SU-DHL-6 (cell line): ENCODE data around the gene DDX41.

Experiments
- H2AFZ ChIP-seq: fragments of 200-600 bp; sonication (generic); 2 replicates; pipeline ENCODE4 v1.6.1; 2014; ENCODE audit warnings: low read depth, mild to moderate bottlenecking, moderate library complexity, mixed read lengths, antibody characterized with exemption, low read length; ENCODE audit not compliant: severe bottlenecking
- H3F3A ChIP-seq: fragments of 200-600 bp; shearing (Covaris generic); 2 replicates; pipeline ENCODE4 v1.6.0; 2016; ENCODE audit warnings: antibody characterized with exemption, mild to moderate bottlenecking; ENCODE audit not compliant: insufficient read depth
- H3K27ac ChIP-seq: fragments of 200-600 bp; sonication (generic); 2 replicates; pipeline ENCODE4 v1.5.1; 2016; ENCODE audit warnings: low read depth, mild to moderate bottlenecking, low read length, moderate library complexity, mixed read lengths
- H3K27me3 ChIP-seq: fragments of 200-600 bp; sonication (generic), shearing (Covaris generic); 2 replicates; pipeline ENCODE4 v1.6.0; 2014; ENCODE audit warnings: mild to moderate bottlenecking, low read length
- H3K36me3 ChIP-seq: fragments of 200-600 bp; sonication (generic); 2 replicates; pipeline ENCODE4 v1.6.1; 2014; ENCODE audit warnings: mild to moderate bottlenecking, low read length, mixed read lengths
- H3K4me2 ChIP-seq: fragments of 300-600, 200-600 bp; shearing (Covaris generic), sonication (generic); 2 replicates; pipeline ENCODE4 v1.6.0; 2014; ENCODE audit warnings: low read length, low read depth, mild to moderate bottlenecking; ENCODE audit not compliant: poor library complexity, severe bottlenecking
- H3K4me3 ChIP-seq: fragments of 200-600 bp; sonication (generic); 2 replicates; pipeline ENCODE4 v1.5.1; 2014; ENCODE audit warnings: antibody characterized with exemption, low read length, mild to moderate bottlenecking, mixed read lengths; ENCODE audit not compliant: insufficient read depth, poor library complexity, severe bottlenecking
- H3K79me2 ChIP-seq: fragments of 200-600 bp; sonication (generic); 2 replicates; pipeline ENCODE4 v1.6.1; 2014; ENCODE audit warnings: mild to moderate bottlenecking, low read length, moderate library complexity; ENCODE audit not compliant: insufficient read depth
- H3K9ac ChIP-seq: fragments of 200-600 bp; sonication (generic); 2 replicates; pipeline ENCODE4 v1.7.0; 2014; ENCODE audit warnings: mild to moderate bottlenecking, low read length
- H3K9me2 ChIP-seq: fragments of 200-600 bp; sonication (generic); replicated peaks from 2 replicates; pipeline ENCODE4 v1.6.1; 2014; ENCODE audit warnings: low read length; ENCODE audit not compliant: insufficient read depth
- H3K9me3 ChIP-seq: fragments of 200-600 bp; sonication (generic); 2 replicates; pipeline ENCODE4 v1.6.1; 2014; ENCODE audit warnings: low read length, mixed read lengths; ENCODE audit not compliant: insufficient read depth
- H4K20me1 ChIP-seq: fragments of 200-600 bp; sonication (generic); 2 replicates; pipeline ENCODE4 v1.6.1; 2014; ENCODE audit warnings: low read depth, mild to moderate bottlenecking, antibody characterized with exemption, low read length, moderate library complexity, mixed read lengths
- EZH2phosphoT487 ChIP-seq: fragments of 200-600 bp; sonication (generic), shearing (Covaris generic); conservative IDR thresholded peaks from 2 replicates; pipeline ENCODE4 v1.6.1; 2018; ENCODE audit warnings: mild to moderate bottlenecking, antibody characterized with exemption, low read length, moderate library complexity, mixed read lengths
- TF ChIP-seq, protein P1 (sequence below): fragments of 200-600 bp; sonication (generic); IDR thresholded peaks from one replicate; pipeline ENCODE4 v1.5.1; 2017; ENCODE audit warnings: antibody characterized with exemption, mild to moderate bottlenecking, low read length, moderate library complexity; ENCODE audit not compliant: insufficient read depth, poor library complexity, severe bottlenecking

The DDX41 gene

DNA sequence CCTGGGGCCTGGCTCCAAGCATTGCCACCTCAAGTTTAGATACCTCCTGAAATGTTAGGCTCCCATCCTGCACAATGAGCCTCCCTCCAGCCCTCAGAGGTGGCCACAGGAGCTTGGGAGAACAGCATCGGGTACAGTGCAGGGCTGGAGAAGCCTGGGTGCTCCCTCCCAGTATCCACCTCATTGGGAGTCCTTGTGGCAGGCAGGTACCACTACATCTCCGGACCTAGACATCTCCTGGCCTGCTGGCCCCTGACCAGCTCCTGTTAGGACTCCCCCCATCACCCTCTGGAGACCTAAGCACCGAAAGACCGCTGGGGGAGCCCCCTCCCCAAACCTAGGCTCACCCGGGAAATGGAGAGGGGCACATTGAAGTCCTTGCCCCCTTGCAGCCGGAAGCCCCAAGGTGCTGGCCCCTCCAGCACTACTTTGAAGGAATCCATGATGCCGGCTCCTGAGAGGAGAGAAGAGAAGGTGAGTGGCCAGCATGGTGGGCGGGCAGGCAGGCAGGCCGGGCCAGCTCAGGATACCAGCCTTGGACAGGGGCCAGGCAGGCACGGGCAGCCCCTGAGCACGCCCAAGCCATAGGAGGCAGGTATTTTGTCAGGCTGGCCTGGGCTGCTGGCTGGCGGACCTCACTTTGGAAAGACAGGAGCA, 20.6 kb downstream of the DDX41 start:
- no peak for TF ChIP-seq EZH2phosphoT487
- TF ChIP-seq, protein P1, sequence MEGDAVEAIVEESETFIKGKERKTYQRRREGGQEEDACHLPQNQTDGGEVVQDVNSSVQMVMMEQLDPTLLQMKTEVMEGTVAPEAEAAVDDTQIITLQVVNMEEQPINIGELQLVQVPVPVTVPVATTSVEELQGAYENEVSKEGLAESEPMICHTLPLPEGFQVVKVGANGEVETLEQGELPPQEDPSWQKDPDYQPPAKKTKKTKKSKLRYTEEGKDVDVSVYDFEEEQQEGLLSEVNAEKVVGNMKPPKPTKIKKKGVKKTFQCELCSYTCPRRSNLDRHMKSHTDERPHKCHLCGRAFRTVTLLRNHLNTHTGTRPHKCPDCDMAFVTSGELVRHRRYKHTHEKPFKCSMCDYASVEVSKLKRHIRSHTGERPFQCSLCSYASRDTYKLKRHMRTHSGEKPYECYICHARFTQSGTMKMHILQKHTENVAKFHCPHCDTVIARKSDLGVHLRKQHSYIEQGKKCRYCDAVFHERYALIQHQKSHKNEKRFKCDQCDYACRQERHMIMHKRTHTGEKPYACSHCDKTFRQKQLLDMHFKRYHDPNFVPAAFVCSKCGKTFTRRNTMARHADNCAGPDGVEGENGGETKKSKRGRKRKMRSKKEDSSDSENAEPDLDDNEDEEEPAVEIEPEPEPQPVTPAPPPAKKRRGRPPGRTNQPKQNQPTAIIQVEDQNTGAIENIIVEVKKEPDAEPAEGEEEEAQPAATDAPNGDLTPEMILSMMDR, result no peak
- Histone ChIP-seq H3K36me3 (no peaks in the 10 kb centered on the region), H3K9me2 (no peaks in the 10 kb centered on the region), H3K4me3 (peak overlapping the region; percentile 70), H3K79me2 (no peaks in the 10 kb centered on the region), H3F3A (peaks cover 5% of the 10 kb centered on the region; the same call in 1 of the 2 replicates), H3K9me3 (no peaks in the 10 kb centered on the region), H3K9ac (peak overlapping the region; percentile 75), H3K4me2 (peak overlapping the region; percentile 71), H4K20me1 (no peaks in the 10 kb centered on the region), H3K27ac (no peak overlapping the region), H3K27me3 (no peaks in the 10 kb centered on the region), H2AFZ (no peak overlapping the region)

DNA sequence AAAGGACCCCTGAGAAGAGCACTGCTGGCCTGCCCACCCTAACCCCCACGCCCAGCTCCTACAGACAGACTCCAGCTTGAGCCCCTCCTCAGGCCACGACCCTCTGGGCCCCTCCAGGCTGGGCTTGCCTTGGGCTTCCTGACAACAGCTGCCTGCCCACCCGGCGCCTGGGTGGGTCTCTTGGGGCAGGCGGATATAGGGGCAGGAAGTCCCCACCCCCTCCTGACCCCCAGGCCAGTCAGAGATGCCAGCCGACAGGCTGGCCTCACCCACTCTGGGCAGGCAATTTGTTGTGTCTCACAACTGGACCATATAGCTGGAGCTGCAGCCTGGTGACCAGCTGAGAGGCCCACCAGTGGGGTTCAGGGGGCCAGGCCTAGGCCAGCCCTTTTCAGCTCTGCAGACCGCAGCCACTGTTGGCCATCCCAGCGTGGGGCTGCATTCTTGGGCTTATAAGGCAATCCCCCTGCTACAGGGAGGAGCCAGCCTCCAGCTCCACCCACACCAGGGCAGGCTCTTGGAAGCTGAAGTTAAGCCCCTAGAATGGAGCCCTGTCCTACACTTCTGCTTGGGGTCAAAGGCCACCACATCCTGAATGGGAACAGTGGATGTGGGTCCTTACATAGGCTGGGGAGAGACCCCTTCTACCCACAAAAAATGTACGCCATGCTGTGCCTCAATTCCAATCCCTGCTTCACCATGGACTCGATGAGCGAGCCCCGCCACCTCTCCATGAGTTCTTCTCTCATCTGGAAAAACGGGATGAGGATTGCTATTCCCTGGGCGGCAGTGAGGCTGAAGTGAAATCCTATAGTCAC, 21.3 kb downstream of the DDX41 start:
- Histone ChIP-seq H3K9me3 (no peaks in the 10 kb centered on the region), H4K20me1 (no peaks in the 10 kb centered on the region), H3K4me3 (no peak overlapping the region), H3K9me2 (no peaks in the 10 kb centered on the region), H3K36me3 (no peaks in the 10 kb centered on the region), H3K79me2 (no peaks in the 10 kb centered on the region), H3K9ac (0 out of 2 replicates have a peak overlapping the region, but pooled peaks have one; percentile 75), H3K27ac (no peak overlapping the region), H3K4me2 (peak overlapping the region; percentile 71), H3K27me3 (no peaks in the 10 kb centered on the region), H2AFZ (no peak overlapping the region), H3F3A (peaks cover 5% of the 10 kb centered on the region; the same call in 1 of the 2 replicates)
- no peak for TF ChIP-seq EZH2phosphoT487
- TF ChIP-seq, protein P1, result no peak

DNA sequence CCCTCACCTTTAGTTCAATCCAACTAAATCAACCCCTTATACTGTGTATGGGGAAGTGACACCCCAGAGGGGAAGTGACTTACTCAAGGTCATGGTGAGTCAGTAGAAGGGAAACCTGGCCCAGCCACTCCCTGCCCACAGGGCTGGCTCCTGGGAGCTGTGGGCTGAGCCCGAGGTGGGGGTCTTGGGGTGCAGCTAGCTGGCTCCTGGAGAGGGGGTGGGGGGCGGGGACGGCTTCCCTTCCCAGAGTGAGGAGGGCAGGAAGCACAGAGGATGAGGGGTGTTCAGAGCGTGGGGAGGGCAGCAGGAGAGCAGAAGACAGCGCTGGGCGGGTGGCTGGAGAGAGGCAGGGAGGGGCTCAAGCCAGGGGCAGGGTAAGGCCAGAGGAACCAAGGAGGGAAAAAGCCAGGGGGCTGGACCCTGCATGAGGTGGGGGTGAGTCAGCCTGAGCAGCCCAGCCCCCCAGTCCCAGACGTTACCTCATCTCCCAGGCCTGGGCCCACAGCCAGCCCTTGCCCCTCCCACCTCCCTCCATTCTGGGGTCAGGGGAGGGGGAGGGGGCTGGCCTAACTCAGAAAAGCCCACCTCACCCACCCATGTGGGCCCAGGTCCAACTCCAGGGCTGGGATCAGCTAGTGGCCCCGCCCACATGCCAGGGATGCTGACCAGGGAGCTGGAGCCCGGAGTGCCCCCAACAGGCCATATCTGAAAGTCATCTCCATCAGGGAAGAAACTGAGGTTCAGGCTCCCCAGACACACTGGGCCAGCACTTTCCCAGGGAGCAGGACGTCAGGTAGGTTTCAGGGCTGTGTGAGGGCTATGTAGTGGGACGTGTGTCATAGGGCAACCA, 22.2 kb downstream of the DDX41 start:
- Histone ChIP-seq H3K27me3 (no peaks in the 10 kb centered on the region), H3K9ac (no peak overlapping the region), H3K36me3 (no peaks in the 10 kb centered on the region), H4K20me1 (no peaks in the 10 kb centered on the region), H3K9me2 (no peaks in the 10 kb centered on the region), H3K4me3 (no peak overlapping the region), H3K4me2 (no peak overlapping the region), H3K79me2 (no peaks in the 10 kb centered on the region), H3F3A (peaks cover 5% of the 10 kb centered on the region; the same call in 1 of the 2 replicates), H2AFZ (no peak overlapping the region), H3K9me3 (no peaks in the 10 kb centered on the region), H3K27ac (peak overlapping the region; percentile 47)
- no peak for TF ChIP-seq EZH2phosphoT487
- TF ChIP-seq, protein P1, result no peak
